ENCODE results near the gene SUGCT.

Gene SUGCT

DNA sequence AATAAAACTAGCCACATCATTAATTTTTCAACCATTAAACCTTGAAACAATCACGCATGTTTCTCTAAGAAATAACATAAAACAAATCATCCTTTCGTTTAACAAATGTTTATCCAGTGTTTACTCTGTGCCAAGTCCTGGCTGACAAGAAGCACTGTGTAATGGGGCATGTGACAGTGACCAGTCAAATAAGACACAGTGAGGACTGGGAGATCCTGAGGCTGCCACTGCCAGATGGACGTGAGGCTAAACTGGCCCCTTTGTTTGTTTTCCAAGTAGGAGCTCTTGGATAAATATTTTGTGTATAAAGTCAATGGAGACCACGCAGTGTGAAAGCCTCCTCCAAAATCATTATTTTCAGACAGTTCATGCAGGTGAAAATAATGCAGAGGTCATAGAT is 626.2 kb downstream of the SUGCT start:
- no peak for DNase-seq (ENCODE audit: low read depth in 1 of 2, low spot score in 1 of 2)
- Histone ChIP-seq H3K27me3 (ENCODE audit: insufficient read depth, poor library complexity, severe bottlenecking) (no peaks in the 10 kb centered on the region), H3K4me3 (replicated peaks; ENCODE audit: insufficient read depth, low read length) (no peak overlapping the region), H3K27ac (replicated peaks) (no peak overlapping the region)
- TF ChIP-seq POLR2AphosphoS5 (IDR thresholded peaks at IDR 0.05; ENCODE audit: low read depth) (no peak), GABPA (IDR thresholded peaks at IDR 0.05; ENCODE audit: low read depth) (no peak), SPI1 (IDR thresholded peaks at IDR 0.05; ENCODE audit: borderline replicate concordance, low read depth) (no peak)
- TF ChIP-seq, protein P1, sequence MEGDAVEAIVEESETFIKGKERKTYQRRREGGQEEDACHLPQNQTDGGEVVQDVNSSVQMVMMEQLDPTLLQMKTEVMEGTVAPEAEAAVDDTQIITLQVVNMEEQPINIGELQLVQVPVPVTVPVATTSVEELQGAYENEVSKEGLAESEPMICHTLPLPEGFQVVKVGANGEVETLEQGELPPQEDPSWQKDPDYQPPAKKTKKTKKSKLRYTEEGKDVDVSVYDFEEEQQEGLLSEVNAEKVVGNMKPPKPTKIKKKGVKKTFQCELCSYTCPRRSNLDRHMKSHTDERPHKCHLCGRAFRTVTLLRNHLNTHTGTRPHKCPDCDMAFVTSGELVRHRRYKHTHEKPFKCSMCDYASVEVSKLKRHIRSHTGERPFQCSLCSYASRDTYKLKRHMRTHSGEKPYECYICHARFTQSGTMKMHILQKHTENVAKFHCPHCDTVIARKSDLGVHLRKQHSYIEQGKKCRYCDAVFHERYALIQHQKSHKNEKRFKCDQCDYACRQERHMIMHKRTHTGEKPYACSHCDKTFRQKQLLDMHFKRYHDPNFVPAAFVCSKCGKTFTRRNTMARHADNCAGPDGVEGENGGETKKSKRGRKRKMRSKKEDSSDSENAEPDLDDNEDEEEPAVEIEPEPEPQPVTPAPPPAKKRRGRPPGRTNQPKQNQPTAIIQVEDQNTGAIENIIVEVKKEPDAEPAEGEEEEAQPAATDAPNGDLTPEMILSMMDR (IDR thresholded peaks at IDR 0.05; ENCODE audit: insufficient read depth, low read length), result no peak
- TF ChIP-seq, protein P2, sequence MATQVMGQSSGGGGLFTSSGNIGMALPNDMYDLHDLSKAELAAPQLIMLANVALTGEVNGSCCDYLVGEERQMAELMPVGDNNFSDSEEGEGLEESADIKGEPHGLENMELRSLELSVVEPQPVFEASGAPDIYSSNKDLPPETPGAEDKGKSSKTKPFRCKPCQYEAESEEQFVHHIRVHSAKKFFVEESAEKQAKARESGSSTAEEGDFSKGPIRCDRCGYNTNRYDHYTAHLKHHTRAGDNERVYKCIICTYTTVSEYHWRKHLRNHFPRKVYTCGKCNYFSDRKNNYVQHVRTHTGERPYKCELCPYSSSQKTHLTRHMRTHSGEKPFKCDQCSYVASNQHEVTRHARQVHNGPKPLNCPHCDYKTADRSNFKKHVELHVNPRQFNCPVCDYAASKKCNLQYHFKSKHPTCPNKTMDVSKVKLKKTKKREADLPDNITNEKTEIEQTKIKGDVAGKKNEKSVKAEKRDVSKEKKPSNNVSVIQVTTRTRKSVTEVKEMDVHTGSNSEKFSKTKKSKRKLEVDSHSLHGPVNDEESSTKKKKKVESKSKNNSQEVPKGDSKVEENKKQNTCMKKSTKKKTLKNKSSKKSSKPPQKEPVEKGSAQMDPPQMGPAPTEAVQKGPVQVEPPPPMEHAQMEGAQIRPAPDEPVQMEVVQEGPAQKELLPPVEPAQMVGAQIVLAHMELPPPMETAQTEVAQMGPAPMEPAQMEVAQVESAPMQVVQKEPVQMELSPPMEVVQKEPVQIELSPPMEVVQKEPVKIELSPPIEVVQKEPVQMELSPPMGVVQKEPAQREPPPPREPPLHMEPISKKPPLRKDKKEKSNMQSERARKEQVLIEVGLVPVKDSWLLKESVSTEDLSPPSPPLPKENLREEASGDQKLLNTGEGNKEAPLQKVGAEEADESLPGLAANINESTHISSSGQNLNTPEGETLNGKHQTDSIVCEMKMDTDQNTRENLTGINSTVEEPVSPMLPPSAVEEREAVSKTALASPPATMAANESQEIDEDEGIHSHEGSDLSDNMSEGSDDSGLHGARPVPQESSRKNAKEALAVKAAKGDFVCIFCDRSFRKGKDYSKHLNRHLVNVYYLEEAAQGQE (IDR thresholded peaks at IDR 0.05; ENCODE audit: insufficient replicate concordance, low read depth), result no peak

DNA sequence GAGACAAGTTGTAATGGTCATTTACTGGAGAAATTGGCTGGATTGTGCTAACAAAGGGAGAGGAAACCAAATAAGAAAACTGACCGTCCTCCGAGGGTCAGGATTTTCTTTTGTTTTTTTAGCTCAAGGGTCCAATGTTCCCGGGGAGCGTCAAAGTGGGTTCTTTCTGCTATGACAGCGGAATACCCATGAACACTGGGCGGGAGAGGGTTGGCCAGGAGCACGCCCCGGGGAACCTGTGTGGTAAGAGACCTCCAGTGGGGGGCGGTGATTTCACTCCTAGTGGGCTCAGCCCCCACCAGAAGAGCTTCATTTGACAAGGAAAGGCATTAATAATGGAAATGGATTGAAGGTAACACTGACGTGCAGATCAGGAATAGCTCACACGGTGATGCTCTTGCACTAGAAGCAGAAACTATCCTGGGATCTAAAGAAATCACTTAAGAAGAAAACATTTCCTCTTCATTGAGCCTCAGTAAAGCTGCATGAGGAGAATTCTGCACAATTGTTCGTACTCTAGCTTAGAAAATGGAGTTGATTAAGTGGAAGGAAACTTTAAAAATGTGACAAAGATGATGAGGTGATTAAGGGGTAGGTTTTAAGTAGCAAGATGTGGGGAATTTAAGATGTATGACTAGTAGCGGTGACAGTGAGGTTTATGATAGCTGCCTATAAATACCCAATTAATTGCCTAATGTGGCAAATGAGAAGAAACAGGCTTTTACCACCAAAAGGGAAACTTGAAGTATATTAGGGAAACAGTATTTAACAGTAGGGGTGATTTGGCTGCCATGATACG is 627.2 kb downstream of the SUGCT start:
- no peak for DNase-seq (ENCODE audit: low read depth in 1 of 2, low spot score in 1 of 2)
- Histone ChIP-seq H3K4me3 (replicated peaks; ENCODE audit: insufficient read depth, low read length) (no peak overlapping the region), H3K27ac (replicated peaks) (no peak overlapping the region), H3K27me3 (ENCODE audit: insufficient read depth, poor library complexity, severe bottlenecking) (no peaks in the 10 kb centered on the region)
- no peak for TF ChIP-seq POLR2AphosphoS5 (IDR thresholded peaks at IDR 0.05; ENCODE audit: low read depth)
- no peak for TF ChIP-seq SPI1 (IDR thresholded peaks at IDR 0.05; ENCODE audit: borderline replicate concordance, low read depth)
- TF ChIP-seq GABPA (IDR thresholded peaks at IDR 0.05; ENCODE audit: low read depth), result no peak
- TF ChIP-seq, protein P2 (IDR thresholded peaks at IDR 0.05; ENCODE audit: insufficient replicate concordance, low read depth), result no peak
- TF ChIP-seq, protein P1 (IDR thresholded peaks at IDR 0.05; ENCODE audit: insufficient read depth, low read length), result no peak

DNA sequence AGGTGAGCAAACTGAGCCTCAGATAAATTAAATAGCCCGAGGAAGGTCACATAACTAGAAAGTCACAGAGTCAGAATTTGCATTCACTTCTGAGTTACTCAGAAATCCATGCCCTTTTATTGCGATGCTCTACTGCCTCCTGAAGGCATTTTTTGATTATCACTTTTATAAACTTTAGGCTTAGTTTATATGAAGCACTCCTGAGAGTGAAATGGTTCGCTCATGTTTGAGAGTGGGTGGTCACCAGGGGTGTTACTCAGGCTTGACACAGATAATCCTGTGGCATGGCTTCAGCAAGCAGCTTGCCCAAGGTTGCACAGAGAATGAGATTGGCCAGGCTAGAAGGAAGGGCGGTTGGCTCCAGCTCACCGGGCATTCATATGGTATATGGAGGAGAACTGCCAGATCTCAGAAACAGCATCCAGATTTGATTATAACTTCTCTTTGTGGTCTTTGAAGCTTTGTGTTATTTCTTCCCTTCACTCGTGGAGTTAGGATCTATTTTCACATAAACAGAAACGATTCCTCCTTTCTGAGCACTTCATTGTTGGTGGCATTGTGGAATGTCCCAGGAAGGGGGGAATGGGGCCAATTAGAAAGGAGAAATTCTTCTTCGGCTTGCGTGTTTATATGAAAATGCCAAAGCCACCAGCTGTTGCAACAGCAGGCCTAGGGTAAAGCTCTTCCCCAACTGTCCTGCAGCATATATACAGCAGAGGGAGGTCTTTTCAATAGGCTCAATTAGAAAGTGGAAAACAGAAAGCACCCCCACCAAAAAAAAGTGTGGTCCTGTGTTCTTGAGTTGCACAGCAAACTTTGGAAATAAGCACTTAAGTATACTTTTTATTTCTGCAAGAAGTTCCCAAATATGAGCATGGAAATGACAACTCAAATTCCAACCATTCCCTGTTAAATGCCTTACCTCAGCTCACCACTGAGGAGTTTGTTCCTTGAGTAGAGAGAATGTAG is 628.8 kb downstream of the SUGCT start:
- Histone ChIP-seq H3K27me3 (ENCODE audit: insufficient read depth, poor library complexity, severe bottlenecking) (no peaks in the 10 kb centered on the region), H3K4me3 (replicated peaks; ENCODE audit: insufficient read depth, low read length) (no peak overlapping the region), H3K27ac (replicated peaks) (no peak overlapping the region)
- TF ChIP-seq SPI1 (IDR thresholded peaks at IDR 0.05; ENCODE audit: borderline replicate concordance, low read depth) (no peak), POLR2AphosphoS5 (IDR thresholded peaks at IDR 0.05; ENCODE audit: low read depth) (no peak), GABPA (IDR thresholded peaks at IDR 0.05; ENCODE audit: low read depth) (no peak)
- TF ChIP-seq, protein P2 (IDR thresholded peaks at IDR 0.05; ENCODE audit: insufficient replicate concordance, low read depth), result no peak
- TF ChIP-seq, protein P1 (IDR thresholded peaks at IDR 0.05; ENCODE audit: insufficient read depth, low read length), result no peak
- DNase-seq (ENCODE audit: low read depth in 1 of 2, low spot score in 1 of 2), result no peak
